ENCODE data around the gene PARP15. TPM values are rescaled to one million over a fixed set of nuclear protein-coding genes. Genes with fewer than 3 reads are reported as not detected.

The PARP15 gene
- total RNA-seq, 1 experiment from 2014 or later: 0.07 TPM

DNA sequence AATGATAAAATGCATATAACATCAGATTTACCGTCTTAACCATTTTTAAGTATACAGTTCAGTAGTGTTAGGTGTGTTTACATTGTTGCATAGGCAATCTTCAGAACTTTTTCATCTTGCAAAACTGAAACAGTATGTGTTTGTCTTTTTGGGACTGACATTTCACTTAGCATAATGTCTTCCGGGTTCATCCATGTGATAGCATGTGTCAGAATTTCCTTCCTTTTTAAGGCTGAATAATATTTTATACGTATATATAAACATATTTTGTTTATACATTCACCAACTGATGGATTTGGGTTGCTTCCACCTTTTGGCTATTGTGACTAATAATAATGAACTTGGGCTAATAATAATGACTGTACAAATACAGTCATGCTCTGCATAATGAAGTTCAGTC is 3.0 kb downstream of the PARP15 start:
- Mint-ChIP-seq H3K4me3 (ENCODE audit: unreplicated experiment) (no peak overlapping the region), H3K9me3 (ENCODE audit: unreplicated experiment) (peaks cover 32% of the 10 kb centered on the region), H3K27me3 (ENCODE audit: insufficient read depth, unreplicated experiment) (no peaks in the 10 kb centered on the region), H3K27ac (ENCODE audit: unreplicated experiment) (no peak overlapping the region), H3K36me3 (ENCODE audit: insufficient read depth, unreplicated experiment) (no peaks in the 10 kb centered on the region), H3K4me1 (ENCODE audit: low read depth, unreplicated experiment) (no peaks in the 10 kb centered on the region)
- peaks cover 18% of the 10 kb centered on the region for H3K9me3 ChIP-seq
- no peaks in the 10 kb centered on the region for H3K4me1 ChIP-seq
- CTCF ChIA-PET: no interaction called here
- H3K36me3 ChIP-seq (ENCODE audit: control insufficient read depth, insufficient read depth, low read length): no peaks in the 10 kb centered on the region
- no peak for DNase-seq
- intact Hi-C loops (cut with micrococcal nuclease; ENCODE audit: unreplicated experiment): no loop called here
- POLR2A ChIA-PET: no interaction called here
- TF ChIP-seq, protein P1, sequence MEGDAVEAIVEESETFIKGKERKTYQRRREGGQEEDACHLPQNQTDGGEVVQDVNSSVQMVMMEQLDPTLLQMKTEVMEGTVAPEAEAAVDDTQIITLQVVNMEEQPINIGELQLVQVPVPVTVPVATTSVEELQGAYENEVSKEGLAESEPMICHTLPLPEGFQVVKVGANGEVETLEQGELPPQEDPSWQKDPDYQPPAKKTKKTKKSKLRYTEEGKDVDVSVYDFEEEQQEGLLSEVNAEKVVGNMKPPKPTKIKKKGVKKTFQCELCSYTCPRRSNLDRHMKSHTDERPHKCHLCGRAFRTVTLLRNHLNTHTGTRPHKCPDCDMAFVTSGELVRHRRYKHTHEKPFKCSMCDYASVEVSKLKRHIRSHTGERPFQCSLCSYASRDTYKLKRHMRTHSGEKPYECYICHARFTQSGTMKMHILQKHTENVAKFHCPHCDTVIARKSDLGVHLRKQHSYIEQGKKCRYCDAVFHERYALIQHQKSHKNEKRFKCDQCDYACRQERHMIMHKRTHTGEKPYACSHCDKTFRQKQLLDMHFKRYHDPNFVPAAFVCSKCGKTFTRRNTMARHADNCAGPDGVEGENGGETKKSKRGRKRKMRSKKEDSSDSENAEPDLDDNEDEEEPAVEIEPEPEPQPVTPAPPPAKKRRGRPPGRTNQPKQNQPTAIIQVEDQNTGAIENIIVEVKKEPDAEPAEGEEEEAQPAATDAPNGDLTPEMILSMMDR (IDR thresholded peaks at IDR 0.05; ENCODE audit: insufficient read depth in 1 of 2, low read depth in 1 of 2, low read length in 1 of 2, severe bottlenecking in 1 of 2, unreplicated experiment in 1 of 2): no peak
- no peaks in the 10 kb centered on the region for H3K27me3 ChIP-seq (replicated peaks; ENCODE audit: control insufficient read depth, insufficient read depth, low read length)
- no TSS peak for BruUV-seq (replicated peaks)
- H3K4me3 ChIP-seq (ENCODE audit: low read depth, low read length): no peak overlapping the region

DNA sequence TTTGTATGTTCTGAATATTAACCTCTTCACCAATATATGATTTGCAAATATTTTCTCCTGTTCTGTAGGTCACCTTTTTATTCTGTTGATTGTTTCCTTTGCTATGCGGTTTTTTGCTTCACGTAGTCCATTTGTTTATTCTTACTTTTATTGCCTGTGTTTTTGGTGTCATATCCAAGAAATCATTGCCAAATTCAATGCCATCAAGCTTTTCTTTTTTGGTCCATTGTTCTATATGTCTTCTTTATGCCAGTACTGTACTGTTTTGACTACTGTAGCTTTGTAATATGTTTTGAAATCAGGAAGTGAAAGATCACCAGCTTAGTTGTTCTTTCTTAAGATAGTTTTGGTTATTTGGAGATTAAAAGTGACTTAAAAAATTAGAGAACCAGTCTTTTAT is 4.2 kb downstream of the PARP15 start:
- Histone ChIP-seq H3K9me3 (peaks cover 18% of the 10 kb centered on the region), H3K27me3 (replicated peaks; ENCODE audit: control insufficient read depth, insufficient read depth, low read length) (no peaks in the 10 kb centered on the region), H3K4me3 (ENCODE audit: low read depth, low read length) (no peak overlapping the region), H3K36me3 (ENCODE audit: control insufficient read depth, insufficient read depth, low read length) (no peaks in the 10 kb centered on the region), H3K4me1 (no peaks in the 10 kb centered on the region)
- ChIA-PET CTCF (no interaction called here), POLR2A (no interaction called here)
- Mint-ChIP-seq H3K4me3 (ENCODE audit: unreplicated experiment) (no peak overlapping the region), H3K27ac (ENCODE audit: unreplicated experiment) (no peak overlapping the region), H3K9me3 (ENCODE audit: unreplicated experiment) (peaks cover 32% of the 10 kb centered on the region), H3K4me1 (ENCODE audit: low read depth, unreplicated experiment) (no peaks in the 10 kb centered on the region), H3K36me3 (ENCODE audit: insufficient read depth, unreplicated experiment) (no peaks in the 10 kb centered on the region), H3K27me3 (ENCODE audit: insufficient read depth, unreplicated experiment) (no peaks in the 10 kb centered on the region)
- intact Hi-C loops (cut with micrococcal nuclease; ENCODE audit: unreplicated experiment): no loop called here
- TF ChIP-seq, protein P1 (IDR thresholded peaks at IDR 0.05; ENCODE audit: insufficient read depth in 1 of 2, low read depth in 1 of 2, low read length in 1 of 2, severe bottlenecking in 1 of 2, unreplicated experiment in 1 of 2): no peak
- no TSS peak for BruUV-seq (replicated peaks)
- DNase-seq: no peak

DNA sequence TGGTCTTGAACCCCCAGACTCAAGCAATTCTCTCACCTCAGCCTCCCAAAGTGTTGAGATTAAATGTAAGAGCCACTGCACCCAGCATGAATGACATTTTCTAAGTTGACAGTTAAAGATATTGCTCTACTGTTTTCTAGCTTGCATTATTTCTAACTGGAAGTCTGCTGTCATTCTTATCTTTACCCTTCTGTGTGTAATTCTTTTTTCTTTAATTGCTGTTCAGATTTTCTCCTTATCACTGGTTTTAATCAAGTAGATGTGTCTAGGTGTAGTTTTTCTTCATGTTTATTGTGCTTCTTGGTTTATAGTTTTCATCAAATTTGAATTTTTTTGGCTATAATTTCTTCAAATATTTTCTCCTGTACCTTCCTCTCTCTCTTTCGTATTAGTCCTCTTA is 4.9 kb downstream of the PARP15 start:
- no peaks in the 10 kb centered on the region for H3K27me3 Mint-ChIP-seq (ENCODE audit: insufficient read depth, unreplicated experiment)
- intact Hi-C loops (cut with micrococcal nuclease; ENCODE audit: unreplicated experiment): no loop called here
- H3K4me3 Mint-ChIP-seq (ENCODE audit: unreplicated experiment): no peak overlapping the region
- Histone ChIP-seq H3K4me3 (ENCODE audit: low read depth, low read length) (no peak overlapping the region), H3K36me3 (ENCODE audit: control insufficient read depth, insufficient read depth, low read length) (no peaks in the 10 kb centered on the region), H3K9me3 (peaks cover 18% of the 10 kb centered on the region), H3K27me3 (replicated peaks; ENCODE audit: control insufficient read depth, insufficient read depth, low read length) (no peaks in the 10 kb centered on the region), H3K4me1 (no peaks in the 10 kb centered on the region)
- TF ChIP-seq, protein P1 (IDR thresholded peaks at IDR 0.05; ENCODE audit: insufficient read depth in 1 of 2, low read depth in 1 of 2, low read length in 1 of 2, severe bottlenecking in 1 of 2, unreplicated experiment in 1 of 2): no peak
- ChIA-PET CTCF (no interaction called here), POLR2A (no interaction called here)
- H3K4me1 Mint-ChIP-seq (ENCODE audit: low read depth, unreplicated experiment): no peaks in the 10 kb centered on the region
- no peak for DNase-seq
- H3K27ac Mint-ChIP-seq (ENCODE audit: unreplicated experiment): no peak overlapping the region
- no peaks in the 10 kb centered on the region for H3K36me3 Mint-ChIP-seq (ENCODE audit: insufficient read depth, unreplicated experiment)
- peaks cover 32% of the 10 kb centered on the region for H3K9me3 Mint-ChIP-seq (ENCODE audit: unreplicated experiment)
- BruUV-seq (replicated peaks): no TSS peak
